ENCODE data around the gene PPP1R15B. TPM values are rescaled to one million over a fixed set of nuclear protein-coding genes. Genes with fewer than 3 reads are reported as not detected.

The PPP1R15B gene
- total RNA-seq, 2 experiments from 2014 or later: 171 to 179 TPM

DNA sequence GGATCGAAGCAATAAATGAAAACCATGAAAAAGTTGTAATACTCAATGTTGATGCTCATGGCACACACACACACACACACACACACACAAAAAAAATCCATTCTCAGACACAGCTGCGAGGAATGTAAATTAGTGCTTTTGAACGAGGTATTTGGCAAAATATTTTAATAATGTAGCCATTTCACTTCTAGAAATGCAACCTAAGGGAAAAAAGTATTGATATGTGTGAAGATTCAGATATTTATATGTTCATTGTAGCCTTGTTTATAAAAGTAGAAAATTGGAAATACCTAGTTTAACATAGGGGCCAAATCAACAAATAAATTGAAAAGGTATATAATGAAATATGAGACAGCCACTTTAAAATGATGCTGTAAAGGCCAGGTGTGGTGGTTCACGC is 55.7 kb downstream of the PPP1R15B start:
- TF ChIP-seq, protein P1, sequence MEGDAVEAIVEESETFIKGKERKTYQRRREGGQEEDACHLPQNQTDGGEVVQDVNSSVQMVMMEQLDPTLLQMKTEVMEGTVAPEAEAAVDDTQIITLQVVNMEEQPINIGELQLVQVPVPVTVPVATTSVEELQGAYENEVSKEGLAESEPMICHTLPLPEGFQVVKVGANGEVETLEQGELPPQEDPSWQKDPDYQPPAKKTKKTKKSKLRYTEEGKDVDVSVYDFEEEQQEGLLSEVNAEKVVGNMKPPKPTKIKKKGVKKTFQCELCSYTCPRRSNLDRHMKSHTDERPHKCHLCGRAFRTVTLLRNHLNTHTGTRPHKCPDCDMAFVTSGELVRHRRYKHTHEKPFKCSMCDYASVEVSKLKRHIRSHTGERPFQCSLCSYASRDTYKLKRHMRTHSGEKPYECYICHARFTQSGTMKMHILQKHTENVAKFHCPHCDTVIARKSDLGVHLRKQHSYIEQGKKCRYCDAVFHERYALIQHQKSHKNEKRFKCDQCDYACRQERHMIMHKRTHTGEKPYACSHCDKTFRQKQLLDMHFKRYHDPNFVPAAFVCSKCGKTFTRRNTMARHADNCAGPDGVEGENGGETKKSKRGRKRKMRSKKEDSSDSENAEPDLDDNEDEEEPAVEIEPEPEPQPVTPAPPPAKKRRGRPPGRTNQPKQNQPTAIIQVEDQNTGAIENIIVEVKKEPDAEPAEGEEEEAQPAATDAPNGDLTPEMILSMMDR (IDR thresholded peaks at IDR 0.05): no peak
- intact Hi-C loops (cut with DNase I, micrococcal nuclease): no loop called here
- no peak overlapping the region for H3K4me3 Mint-ChIP-seq
- H3K9me3 Mint-ChIP-seq: no peaks in the 10 kb centered on the region
- no peak overlapping the region for H3K27ac Mint-ChIP-seq
- peaks cover 9% of the 10 kb centered on the region for H3K27me3 Mint-ChIP-seq
- Histone ChIP-seq H3K4me3 (ENCODE audit: low read length) (no peak overlapping the region), H3K27ac (ENCODE audit: low read depth in 1 of 2, low read length in 2 of 2) (no peak overlapping the region), H3K36me3 (ENCODE audit: insufficient read depth, low read length) (no peaks in the 10 kb centered on the region), H3K27me3 (ENCODE audit: control insufficient read depth in 1 of 2, insufficient read depth in 2 of 2, low read length in 2 of 2) (peaks cover 0 to 5% of the 10 kb centered on the region in 2 experiments), H3K9me3 (ENCODE audit: control insufficient read depth in 1 of 2, insufficient read depth in 1 of 2, low read length in 2 of 2) (peaks cover 0 to 5% of the 10 kb centered on the region in 2 experiments), H3K4me1 (ENCODE audit: insufficient read depth, low read length) (peaks cover 9% of the 10 kb centered on the region)
- DNase-seq (no peak), ATAC-seq (ENCODE audit: poor library complexity) (no peak)
- ChIA-PET CTCF (no interaction called here), POLR2A (no interaction called here)
- H3K4me1 Mint-ChIP-seq (ENCODE audit: low read depth): no peaks in the 10 kb centered on the region
- H3K36me3 Mint-ChIP-seq (ENCODE audit: low read depth): no peaks in the 10 kb centered on the region

DNA sequence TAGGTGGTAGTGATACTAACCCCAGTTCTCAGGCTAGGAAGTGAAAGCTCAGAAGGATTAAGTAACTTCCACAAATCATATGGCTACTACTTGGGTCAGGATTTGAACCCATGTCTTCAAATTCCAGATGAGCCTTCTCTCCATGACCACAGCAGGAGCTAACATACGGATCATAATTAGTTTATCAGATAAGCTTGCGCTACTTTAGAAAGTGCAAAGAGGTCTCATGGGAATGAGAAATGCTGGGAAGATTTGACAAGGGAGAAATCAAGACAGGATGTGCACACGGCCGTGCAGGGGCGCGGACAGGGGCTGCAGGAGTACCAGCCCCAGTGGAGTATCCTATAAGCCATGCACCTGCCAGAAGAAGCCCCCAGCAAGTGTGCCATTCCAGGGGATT is 57.0 kb downstream of the PPP1R15B start:
- POLR2A ChIA-PET: no interaction called here
- ATAC-seq (ENCODE audit: poor library complexity): no peak

More for the DNA sequence above, 57.0 kb downstream of the PPP1R15B start:
- H3K36me3 ChIP-seq (ENCODE audit: insufficient read depth, low read length): no peaks in the 10 kb centered on the region
- Mint-ChIP-seq H3K4me1 (ENCODE audit: low read depth) (no peaks in the 10 kb centered on the region), H3K9me3 (no peaks in the 10 kb centered on the region), H3K4me3 (no peak overlapping the region), H3K36me3 (ENCODE audit: low read depth) (no peaks in the 10 kb centered on the region), H3K27ac (no peak overlapping the region), H3K27me3 (peaks cover 9% of the 10 kb centered on the region)
- intact Hi-C loops (cut with DNase I, micrococcal nuclease): no loop called here
- DNase-seq: no peak
- peaks cover 0 to 5% of the 10 kb centered on the region in 2 experiments for H3K9me3 ChIP-seq (ENCODE audit: control insufficient read depth in 1 of 2, insufficient read depth in 1 of 2, low read length in 2 of 2)
- H3K27ac ChIP-seq (ENCODE audit: low read depth in 1 of 2, low read length in 2 of 2): no peak overlapping the region
- H3K4me1 ChIP-seq (ENCODE audit: insufficient read depth, low read length): peaks cover 6% of the 10 kb centered on the region
- H3K27me3 ChIP-seq (ENCODE audit: control insufficient read depth in 1 of 2, insufficient read depth in 2 of 2, low read length in 2 of 2): peaks cover 0 to 3% of the 10 kb centered on the region in 2 experiments
- TF ChIP-seq, protein P1 (IDR thresholded peaks at IDR 0.05): no peak
- CTCF ChIA-PET: interaction anchor here (0.8 kb wide), 1 partner anchor 10 kb away, joined by 3 read pairs; no protein-coding TSS in a partner anchor
- no peak overlapping the region for H3K4me3 ChIP-seq (ENCODE audit: low read length)

Other genes starting within 250 kb of the PPP1R15B start
- not detected for gene REN, start 245.5 kb downstream of the PPP1R15B start, total RNA-seq
- not detected for gene KISS1, start 215.3 kb downstream of the PPP1R15B start, total RNA-seq
- under 1 TPM in 1 of 2 experiments, not detected in 1; 0.30 TPM for gene GOLT1A, start 197.8 kb downstream of the PPP1R15B start, total RNA-seq
- under 1 TPM; 0.53 to 0.82 TPM for gene PLEKHA6, start 51.9 kb downstream of the PPP1R15B start, total RNA-seq
- 10 to 100 TPM; 25.5 to 27.1 TPM for gene PIK3C2B, start 83.0 kb upstream of the PPP1R15B start, total RNA-seq
- 100 to 1,000 TPM; 260 to 266 TPM for gene MDM4, start 104.6 kb upstream of the PPP1R15B start, total RNA-seq

All from CD4-positive, alpha-beta T cell (primary cell).